ENCODE measurements around the gene ATP6V1G1. TPM values are rescaled to one million over a fixed set of nuclear protein-coding genes. Genes with fewer than 3 reads are reported as not detected.

ATP6V1G1 gene
- total RNA-seq (102 and 111 TPM in 2 replicates), polyA plus RNA-seq (92.7 and 97.6 TPM in 2 replicates), polyA minus RNA-seq (ENCODE audit: low replicate concordance) (0.98 and 4.5 TPM in 2 replicates)
- polyA plus RNA-seq (2012) = 71.6 and 72.2 TPM in 2 replicates

- TF ChIP-seq CTCF (conservative IDR thresholded peaks at IDR 0.05 in 1 of 2, IDR thresholded peaks at IDR 0.05 in 1 of 2; ENCODE audit: low read depth in 1 of 2, low read length in 2 of 2) (peak in 1 of 2 donors; percentile 16), EZH2 (IDR thresholded peaks at IDR 0.05; ENCODE audit: low read length, missing control alignments) (no peak)
- peak within 1 kb of the TSS; percentile 97 for H3K4me2 ChIP-seq (ENCODE audit: extremely low read depth, insufficient read depth, low read length)
- H3K9ac ChIP-seq (ENCODE audit: insufficient read depth, low read length) = peak within 1 kb of the TSS; percentile 97
- H3K36me3 ChIP-seq (ENCODE audit: control insufficient read depth, insufficient read depth, low read length) = no peaks in the 10 kb centered on the region
- peaks cover 3% of the 10 kb centered on the region for H4K20me1 ChIP-seq (ENCODE audit: control insufficient read depth, extremely low read depth, insufficient read depth, low read length)
- H3K79me2 ChIP-seq (ENCODE audit: control insufficient read depth, insufficient read depth, low read length) = peaks cover 49% of the 10 kb centered on the region
- no peaks in the 10 kb centered on the region for H3K27me3 ChIP-seq (ENCODE audit: control insufficient read depth, insufficient read depth, low read length)
- H3K4me3 ChIP-seq (replicated peaks in 1 of 4; ENCODE audit: control extremely low read depth in 1 of 4, insufficient read depth in 1 of 4, low read depth in 3 of 4, low read length in 4 of 4) = peak within 1 kb of the TSS; percentile 83 to 100 (median 98)
- peak within 1 kb of the TSS; percentile 98 for H2AFZ ChIP-seq (ENCODE audit: low read length)
- H3K27ac ChIP-seq (ENCODE audit: insufficient read depth, low read length) = peak within 1 kb of the TSS; percentile 91
- H3K4me1 ChIP-seq (ENCODE audit: control insufficient read depth, extremely low read depth, insufficient read depth, low read length) = peaks cover 2% of the 10 kb centered on the region
- no peaks in the 10 kb centered on the region for H3K9me3 ChIP-seq (ENCODE audit: control insufficient read depth, insufficient read depth, low read depth, low read length)
- peak; percentile 99 for DNase-seq (ENCODE audit: low read depth in 2 of 2)
These were observed at the start of gene ATP6V1G1 for GRCh38 chr9:114587345-114588202. TSS of gene ATP6V1G1 (plus strand) at chr9:114587769. CDS start at chr9:114587839, 70 bp downstream.

GRCh38 chr9:114538241-114538640 is 49.3 kb upstream of the ATP6V1G1 start:
- H3K4me2 ChIP-seq (ENCODE audit: extremely low read depth, insufficient read depth, low read length) = no peak overlapping the region

More at GRCh38 chr9:114538241-114538640, 49.3 kb upstream of the ATP6V1G1 start:
- Histone ChIP-seq H3K27me3 (ENCODE audit: control insufficient read depth, insufficient read depth, low read length) (peaks cover 3% of the 10 kb centered on the region), H3K9ac (ENCODE audit: insufficient read depth, low read length) (no peak overlapping the region), H2AFZ (ENCODE audit: low read length) (no peak overlapping the region), H3K27ac (ENCODE audit: insufficient read depth, low read length) (no peak overlapping the region), H4K20me1 (ENCODE audit: control insufficient read depth, extremely low read depth, insufficient read depth, low read length) (no peaks in the 10 kb centered on the region), H3K36me3 (ENCODE audit: control insufficient read depth, insufficient read depth, low read length) (no peaks in the 10 kb centered on the region), H3K9me3 (ENCODE audit: control insufficient read depth, insufficient read depth, low read depth, low read length) (no peaks in the 10 kb centered on the region), H3K4me1 (ENCODE audit: control insufficient read depth, extremely low read depth, insufficient read depth, low read length) (no peaks in the 10 kb centered on the region), H3K4me3 (replicated peaks in 1 of 4; ENCODE audit: control extremely low read depth in 1 of 4, insufficient read depth in 1 of 4, low read depth in 3 of 4, low read length in 4 of 4) (no peak overlapping the region), H3K79me2 (ENCODE audit: control insufficient read depth, insufficient read depth, low read length) (no peaks in the 10 kb centered on the region)
- DNase-seq (ENCODE audit: low read depth in 2 of 2) = no peak
- TF ChIP-seq EZH2 (IDR thresholded peaks at IDR 0.05; ENCODE audit: low read length, missing control alignments) (no peak), CTCF (conservative IDR thresholded peaks at IDR 0.05 in 1 of 2, IDR thresholded peaks at IDR 0.05 in 1 of 2; ENCODE audit: low read depth in 1 of 2, low read length in 2 of 2) (no peak)

Data from fibroblast of lung (primary cell).